ENCODE results near the gene DNMT3A. TPM values are rescaled to one million over a fixed set of nuclear protein-coding genes. Genes with fewer than 3 reads are reported as not detected.

Gene DNMT3A
- total and polyA plus RNA-seq, 2 experiments from 2014 or later: 47.2 to 80.4 TPM

GRCh38 chr2:25230198-25230947 is 111.4 kb downstream of the DNMT3A start:
- no peaks in the 10 kb centered on the region; the same call in 2 of the 3 replicates for H3K9me3 Mint-ChIP-seq

GRCh38 chr2:25229279-25230197 is 112.2 kb downstream of the DNMT3A start:
- Mint-ChIP-seq H3K4me3 (no peak overlapping the region), H3K36me3 (ENCODE audit: low read depth) (peaks cover 32% of the 10 kb centered on the region), H3K27me3 (ENCODE audit: insufficient read depth, low read depth, poor library complexity) (peaks cover 33% of the 10 kb centered on the region), H3K9me3 (no peaks in the 10 kb centered on the region; the same call in 2 of the 3 replicates), H3K27ac (peak overlapping the region; percentile 95), H3K4me1 (peaks cover 37% of the 10 kb centered on the region)
- Histone ChIP-seq H3K36me3 (ENCODE audit: insufficient read depth) (peaks cover 17% of the 10 kb centered on the region), H3K4me1 (ENCODE audit: insufficient read depth) (peaks cover 20% of the 10 kb centered on the region), H3K4me3 (no peak overlapping the region), H3K79me2 (replicated peaks; ENCODE audit: insufficient read depth) (no peaks in the 10 kb centered on the region), H3K27me3 (ENCODE audit: insufficient read depth) (no peaks in the 10 kb centered on the region), H3K27ac (ENCODE audit: low read depth) (peak overlapping the region; percentile 51; the same call in 1 of the 2 replicates), H3K9me2 (ENCODE audit: insufficient read depth) (no peaks in the 10 kb centered on the region), H3F3A (replicated peaks; ENCODE audit: low read depth) (peaks cover 22% of the 10 kb centered on the region; the same call in 1 of the 2 replicates), H2AFZ (no peak overlapping the region), H4K20me1 (replicated peaks; ENCODE audit: insufficient read depth) (peaks cover 7% of the 10 kb centered on the region; the same call in 1 of the 2 replicates), H3K4me2 (peak overlapping the region; percentile 20; the same call in 1 of the 2 replicates)
- DNase-seq (ENCODE audit: low spot score) (peak; percentile 45), ATAC-seq (peak; percentile 17)
- TF ChIP-seq ZNF331 (CRISPR knock-in tag; IDR thresholded peaks at IDR 0.05; ENCODE audit: low read depth) (no peak), REST (IDR thresholded peaks at IDR 0.05; ENCODE audit: unreplicated experiment) (no peak), ETS1 (IDR thresholded peaks at IDR 0.05) (no peak), CREB1 (CRISPR knock-in tag; IDR thresholded peaks at IDR 0.05; ENCODE audit: low read depth) (no peak), STAT1 (IDR thresholded peaks at IDR 0.05; ENCODE audit: unreplicated experiment) (no peak), EZH2 (IDR thresholded peaks at IDR 0.05; ENCODE audit: low read depth, unreplicated experiment) (no peak), CTCF (conservative IDR thresholded peaks at IDR 0.05; ENCODE audit: low read depth in 2 of 2) (no peak)

More at GRCh38 chr2:25230198-25230947, 111.4 kb downstream of the DNMT3A start:
- Mint-ChIP-seq H3K27ac (peak overlapping the region; percentile 62; the same call in 1 of the 2 replicates), H3K4me3 (no peak overlapping the region), H3K36me3 (ENCODE audit: low read depth) (peaks cover 41% of the 10 kb centered on the region), H3K27me3 (ENCODE audit: insufficient read depth, low read depth, poor library complexity) (peaks cover 33% of the 10 kb centered on the region), H3K4me1 (peaks cover 37% of the 10 kb centered on the region)
- H3K9me2 ChIP-seq (ENCODE audit: insufficient read depth): no peaks in the 10 kb centered on the region
- peaks cover 9% of the 10 kb centered on the region for H4K20me1 ChIP-seq (replicated peaks; ENCODE audit: insufficient read depth)
- H3K36me3 ChIP-seq (ENCODE audit: insufficient read depth): peaks cover 22% of the 10 kb centered on the region
- no peaks in the 10 kb centered on the region for H3K79me2 ChIP-seq (replicated peaks; ENCODE audit: insufficient read depth)
- peaks cover 20% of the 10 kb centered on the region for H3K4me1 ChIP-seq (ENCODE audit: insufficient read depth)
- H3K27ac ChIP-seq (ENCODE audit: low read depth): peak overlapping the region; percentile 51; the same call in 1 of the 2 replicates
- no peak for TF ChIP-seq EZH2 (IDR thresholded peaks at IDR 0.05; ENCODE audit: low read depth, unreplicated experiment)
- TF ChIP-seq ZNF331 (CRISPR knock-in tag; IDR thresholded peaks at IDR 0.05; ENCODE audit: low read depth): no peak
- H3F3A ChIP-seq (replicated peaks; ENCODE audit: low read depth): peaks cover 26% of the 10 kb centered on the region; the same call in 1 of the 2 replicates
- no peak overlapping the region for H3K4me3 ChIP-seq
- H3K4me2 ChIP-seq: no peak overlapping the region
- DNase-seq (ENCODE audit: low spot score) (no peak), ATAC-seq (no peak)
- no peaks in the 10 kb centered on the region for H3K27me3 ChIP-seq (ENCODE audit: insufficient read depth)
- no peak overlapping the region for H2AFZ ChIP-seq

Data from GM23338 (cell line).